A549 (cell line): ENCODE results near the gene H19.

Source experiments
- BCL3 ChIP-seq: fragments of >200 bp; sonication (Bioruptor Twin); formaldehyde crosslinking; IDR thresholded peaks from 3 replicates; pipeline ENCODE4 v1.6.1; 2016
- CTCF ChIP-seq: fragments of >200 bp; sonication (Bioruptor Twin); formaldehyde crosslinking; IDR thresholded peaks from 3 replicates; pipeline ENCODE4 v1.5.1; 2016
- EHF ChIP-seq: fragments of 250-450 bp; sonication (Bioruptor Pico); IDR thresholded peaks from 2 replicates; pipeline ENCODE4 v1.5.0; 2020; ENCODE audit warnings: mild to moderate bottlenecking
- EP300 ChIP-seq, 2 experiments: fragments of >200 bp; sonication (Bioruptor Twin); formaldehyde crosslinking; IDR thresholded peaks; 2 replicates in 1 of 2; 3 replicates in 1 of 2; pipeline ENCODE4 v1.6.1; 2016 to 2017
- GATA3 ChIP-seq: IDR thresholded peaks from 2 replicates; pipeline ENCODE4 v1.6.1; 2012; ENCODE audit warnings: borderline replicate concordance
- JUN ChIP-seq, 2 experiments: fragments of >200 bp; sonication (Bioruptor Twin); formaldehyde crosslinking; IDR thresholded peaks; 2 replicates in 1 of 2; 3 replicates in 1 of 2; pipeline ENCODE4 v1.6.1; 2016 to 2017
- MAZ ChIP-seq: fragments of 150-350 bp; IDR thresholded peaks from 2 replicates; pipeline ENCODE4 v1.6.1; 2014; ENCODE audit warnings: antibody characterized with exemption, low read depth, low read length, borderline replicate concordance
- POLR2A ChIP-seq: IDR thresholded peaks from 2 replicates; pipeline ENCODE4 v1.6.1; 2012; ENCODE audit warnings: mild to moderate bottlenecking, low read length
- RAD21 ChIP-seq, 2 experiments: fragments of >200 bp in 1 of 2; sonication (Bioruptor Twin) in 1 of 2; formaldehyde crosslinking in 1 of 2; IDR thresholded peaks in 1 of 2; conservative IDR thresholded peaks in 1 of 2; 2 replicates in 1 of 2; 3 replicates in 1 of 2; pipeline ENCODE4 v1.6.1; 2012 to 2018; ENCODE audit warnings: inconsistent platforms in 1 of 2
- RFX5 ChIP-seq: fragments of 450-650 bp; IDR thresholded peaks from 2 replicates; pipeline ENCODE4 v1.7.1; 2014; ENCODE audit warnings: antibody characterized with exemption, mild to moderate bottlenecking, moderate library complexity
- SMC3 ChIP-seq: fragments of >200 bp; sonication (Bioruptor Twin); formaldehyde crosslinking; IDR thresholded peaks from 3 replicates; pipeline ENCODE4 v1.6.1; 2018; ENCODE audit warnings: inconsistent platforms

DNA sequence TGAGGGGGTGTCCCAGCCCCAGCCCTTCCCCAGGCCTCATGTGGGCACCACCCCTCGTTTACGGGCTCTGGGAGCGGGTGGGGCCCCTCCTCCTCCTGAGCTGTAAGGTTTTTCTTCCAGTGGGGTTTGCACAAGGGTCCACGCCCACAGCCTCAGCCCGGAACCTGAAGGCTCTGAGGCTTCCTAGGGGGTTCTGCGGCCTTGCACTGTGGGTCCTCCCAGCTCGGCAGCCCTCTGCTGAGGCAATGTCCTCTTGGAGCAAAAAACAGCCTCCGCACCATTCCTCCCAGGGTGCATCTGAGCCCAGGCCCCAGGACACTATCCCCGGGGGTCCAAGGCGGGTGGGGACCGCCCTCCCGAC is 14.1 kb downstream of the H19 start:
- no peak for TF ChIP-seq EP300 (IDR thresholded peaks at IDR 0.05)
- TF ChIP-seq GATA3, result no peak
- TF ChIP-seq CTCF, result no peak
- TF ChIP-seq POLR2A, result no peak
- TF ChIP-seq RFX5, result no peak
- TF ChIP-seq JUN (IDR thresholded peaks at IDR 0.05), result no peak
- no peak for TF ChIP-seq MAZ
- no peak for TF ChIP-seq SMC3
- no peak for TF ChIP-seq RAD21 (conservative IDR thresholded peaks at IDR 0.05 in 1 of 2, IDR thresholded peaks at IDR 0.05 in 1 of 2)
- TF ChIP-seq EHF (CRISPR knock-in tag), result no peak
- TF ChIP-seq BCL3, result no peak
